GM19395 (cell line): ENCODE data around the gene PIP5KL1.

Experiments used
- ATAC-seq: cut with Tn5 transposase; IDR thresholded peaks from one replicate; pipeline ENCODE4 v1.9.1; 2021; ENCODE audit warnings: mild to moderate bottlenecking, moderate library complexity; ENCODE audit not compliant: unreplicated experiment

PIP5KL1 gene

DNA sequence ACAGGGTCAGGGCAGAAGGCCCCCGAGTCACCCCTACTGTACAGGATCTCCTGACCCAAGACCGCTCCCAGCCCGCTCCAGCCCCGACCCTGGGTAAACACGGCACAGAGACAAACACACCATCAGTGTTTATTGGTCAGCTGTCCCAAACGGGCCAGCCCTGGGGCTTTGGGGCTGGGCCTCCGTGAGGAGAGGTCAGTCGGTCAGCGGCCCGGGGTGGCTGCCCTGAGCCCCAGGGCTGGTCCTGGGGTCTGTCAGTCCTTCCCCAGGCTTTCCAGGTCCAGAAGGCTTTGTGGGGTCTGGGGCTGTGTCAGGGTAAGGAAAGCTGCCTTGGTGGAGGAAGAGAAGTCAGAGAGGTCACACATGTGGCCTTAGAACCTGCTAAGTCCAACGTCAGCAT is 4.4 kb upstream of the PIP5KL1 start:
- ATAC-seq, result no peak

DNA sequence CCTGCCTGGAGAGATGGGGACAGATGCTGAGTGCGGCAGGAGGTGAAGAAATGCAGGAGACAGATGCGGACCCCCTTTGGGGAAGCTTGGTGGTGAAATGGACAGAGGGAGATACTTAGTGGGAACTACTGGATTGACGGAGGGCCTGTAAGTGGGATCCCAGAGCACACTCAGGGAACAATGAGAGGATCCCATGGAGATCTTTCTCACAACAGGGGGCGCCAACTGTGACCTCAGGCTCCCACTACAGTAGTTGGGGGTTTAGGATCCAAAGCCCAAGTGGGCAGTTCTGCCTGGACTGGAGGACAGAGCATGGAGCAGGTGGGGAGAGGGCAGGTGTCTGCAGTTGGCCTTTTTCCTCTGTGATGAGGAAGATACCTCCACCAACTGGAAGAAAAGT is 3.7 kb upstream of the PIP5KL1 start:
- no peak for ATAC-seq

DNA sequence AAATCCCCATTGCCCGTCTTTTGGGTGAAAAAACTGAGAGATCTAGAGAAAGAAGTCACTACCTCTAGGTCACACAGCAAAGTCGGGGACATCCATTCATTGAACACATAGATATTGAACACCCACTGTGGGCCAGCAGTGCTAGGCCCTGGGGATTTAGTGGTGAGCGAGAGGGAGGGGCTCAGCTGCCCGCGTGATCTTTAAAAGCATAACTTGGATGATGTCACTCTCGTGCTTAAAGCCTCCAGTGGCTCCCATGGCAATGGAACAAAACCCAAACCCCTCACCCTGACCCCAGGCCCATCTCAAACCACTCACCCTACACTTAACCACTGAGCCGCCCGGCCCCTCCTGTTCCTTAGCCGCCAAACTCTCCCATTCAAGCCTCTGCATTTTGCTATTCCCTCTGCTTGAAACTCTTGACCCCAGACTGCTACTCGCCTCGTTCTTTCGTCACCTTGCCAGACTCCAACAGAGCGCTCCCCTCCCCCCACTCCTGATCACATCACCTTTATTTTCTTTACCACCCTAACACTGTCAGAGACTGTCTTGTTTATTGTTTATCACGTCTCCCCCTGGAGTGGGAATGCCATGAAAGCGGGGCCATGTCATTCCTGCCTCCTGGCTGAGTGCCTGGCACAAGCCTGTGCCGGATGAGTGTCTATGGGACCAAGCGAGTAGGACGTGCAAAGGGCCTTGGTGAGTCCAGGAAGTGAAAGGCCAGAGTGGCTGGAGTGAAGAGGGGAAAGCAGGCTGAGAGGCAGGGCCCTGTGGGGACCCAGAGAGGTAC is 710 bp upstream of the PIP5KL1 start:
- no peak for ATAC-seq

DNA sequence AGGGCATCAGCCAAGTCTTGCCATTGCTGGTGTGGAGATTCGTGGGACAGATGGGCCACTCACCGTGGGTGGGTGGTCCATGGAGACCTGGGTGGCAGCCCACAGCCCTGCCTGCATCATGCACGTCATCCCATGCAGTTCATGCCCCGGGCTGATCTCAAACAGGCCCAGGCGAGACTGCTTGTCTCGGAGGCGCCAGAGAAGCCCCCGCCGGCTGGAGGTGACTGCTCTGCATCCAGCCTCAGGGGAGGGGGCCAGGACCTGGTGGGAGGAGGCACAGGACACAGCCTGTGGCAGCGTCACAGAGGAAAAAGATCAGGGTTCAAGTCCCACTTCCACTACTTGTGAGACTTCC is 975 bp downstream of the PIP5KL1 start:
- no peak for ATAC-seq

DNA sequence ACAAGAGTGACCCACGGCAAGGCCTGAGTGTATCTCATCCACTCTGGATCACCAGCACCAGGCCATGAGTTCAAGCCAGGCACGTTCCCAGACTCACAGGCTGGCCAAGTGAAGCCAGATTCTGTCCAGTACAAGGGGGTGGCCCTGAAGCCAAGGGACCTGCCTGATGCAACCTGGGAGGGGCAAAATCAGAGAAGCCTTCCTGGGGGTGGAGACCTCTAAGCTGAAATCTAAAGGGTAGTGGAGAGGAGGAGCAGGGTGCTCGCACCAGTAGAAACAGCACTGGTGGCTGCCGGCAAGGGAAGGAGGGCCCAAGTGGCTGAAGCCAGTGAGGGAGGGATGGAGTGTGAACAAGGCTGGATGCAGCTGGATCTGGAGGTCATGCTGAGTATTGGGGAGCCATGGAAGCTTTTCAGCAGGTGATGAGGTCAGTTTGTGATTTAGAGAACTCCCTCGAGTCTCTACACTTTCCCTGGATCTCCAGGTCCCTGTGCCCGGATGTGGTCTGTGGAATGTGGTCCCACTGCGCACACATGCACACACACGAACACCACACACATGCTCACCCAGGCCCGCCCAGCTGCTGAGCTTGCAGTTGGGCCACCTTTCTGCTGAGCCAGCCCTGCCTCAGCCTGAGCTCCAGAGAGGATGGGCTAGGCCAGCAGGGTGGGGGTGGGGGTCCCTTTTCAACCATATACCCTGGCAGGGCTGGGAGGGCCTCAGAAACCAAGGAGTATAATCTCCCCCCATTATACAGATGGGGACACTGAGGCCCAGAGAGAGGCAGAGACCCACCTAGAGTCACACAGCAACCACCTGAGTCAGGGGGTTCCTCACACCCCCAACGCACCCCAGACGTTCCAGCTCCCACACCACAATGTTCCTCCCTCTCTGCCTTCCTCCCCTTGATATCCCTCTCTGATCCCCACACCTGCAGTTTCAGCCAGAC is 1.6 kb downstream of the PIP5KL1 start:
- ATAC-seq, result no peak

DNA sequence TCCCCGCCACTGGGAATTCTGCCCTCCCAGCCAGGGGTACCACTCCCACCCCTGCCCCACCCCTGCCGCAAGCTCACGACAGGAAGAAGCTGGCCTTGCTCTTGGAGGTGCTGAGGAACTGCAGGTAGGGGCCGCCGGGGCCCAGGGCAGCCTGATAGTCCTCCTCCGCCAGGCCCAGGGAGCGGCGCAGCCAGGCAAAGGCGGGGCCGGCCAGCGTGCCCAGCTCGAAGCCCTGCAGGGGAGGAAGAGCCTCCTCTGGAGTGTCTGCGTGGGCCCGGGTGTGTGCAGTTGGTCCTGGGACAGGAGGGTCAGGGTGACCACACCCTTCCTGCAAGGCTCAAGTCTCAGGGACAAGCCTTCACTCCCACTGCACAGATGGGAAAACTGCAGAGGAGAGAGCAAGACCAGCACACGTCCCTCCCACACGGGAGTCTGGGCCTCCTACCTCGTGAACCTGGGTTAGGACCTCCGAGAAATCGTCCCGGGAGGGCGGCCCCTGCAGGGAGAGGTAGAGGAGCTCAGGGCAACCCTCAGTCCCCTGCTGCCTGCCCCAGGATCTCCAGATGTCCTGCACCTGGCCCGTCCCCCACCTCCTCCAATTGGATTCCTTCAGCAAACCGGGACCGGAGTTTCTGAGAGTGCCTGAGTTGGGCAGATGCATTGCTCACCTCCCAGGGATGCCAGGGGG is 2.4 kb downstream of the PIP5KL1 start:
- ATAC-seq, result no peak

DNA sequence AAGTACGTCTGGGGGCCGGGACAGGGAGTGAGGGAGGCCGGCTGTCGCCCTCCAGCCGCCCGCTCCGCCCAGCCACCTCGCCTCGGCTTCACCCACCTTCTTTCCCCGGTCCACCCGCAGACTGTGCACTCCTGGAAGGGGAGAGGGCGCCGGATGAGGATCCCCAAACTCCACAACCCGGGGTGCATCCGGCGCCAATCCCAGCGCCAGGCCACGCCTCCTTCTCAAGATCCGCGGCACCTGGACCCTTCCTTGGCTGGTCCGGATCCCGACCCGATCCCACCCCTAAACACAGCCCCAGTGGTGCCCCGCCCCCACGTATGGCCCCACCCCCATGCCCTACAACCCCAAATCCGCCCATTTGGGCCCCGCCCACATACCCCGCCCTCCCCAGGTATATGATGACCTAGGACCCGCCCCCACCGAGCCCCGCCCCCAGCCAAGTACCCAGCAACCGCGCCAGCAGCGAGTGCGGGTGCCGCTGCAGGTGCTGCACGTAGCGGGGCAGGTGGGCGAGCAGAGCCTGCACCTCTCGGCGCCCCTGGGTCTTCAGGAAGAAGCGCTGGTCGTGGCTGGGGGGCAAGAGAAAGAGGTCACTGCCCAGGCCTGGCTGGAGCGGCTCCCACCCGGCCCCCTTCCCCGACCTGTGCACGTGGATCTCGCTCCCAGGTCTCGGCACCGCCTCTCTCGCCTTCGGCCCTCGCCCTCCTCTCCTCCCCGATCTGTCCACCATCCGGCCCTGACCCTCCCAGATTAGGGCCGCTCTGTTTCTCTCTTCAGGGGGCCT is 3.2 kb downstream of the PIP5KL1 start:
- ATAC-seq, result no peak

DNA sequence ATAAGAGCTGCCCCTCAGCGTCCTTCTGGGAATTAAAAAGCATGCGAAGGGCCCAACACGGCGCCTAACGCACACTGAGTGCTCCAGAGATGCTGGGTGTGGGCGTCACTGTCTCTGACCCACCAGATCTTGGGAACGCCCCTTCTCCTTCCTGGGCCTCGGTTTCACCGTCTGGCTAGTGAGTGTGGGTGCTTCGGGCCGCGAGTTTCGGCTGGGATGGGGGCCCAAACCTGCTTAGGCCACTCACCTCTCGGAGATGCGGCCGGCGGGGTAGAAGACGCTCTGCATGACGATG is 3.7 kb downstream of the PIP5KL1 start:
- ATAC-seq, result no peak

DNA sequence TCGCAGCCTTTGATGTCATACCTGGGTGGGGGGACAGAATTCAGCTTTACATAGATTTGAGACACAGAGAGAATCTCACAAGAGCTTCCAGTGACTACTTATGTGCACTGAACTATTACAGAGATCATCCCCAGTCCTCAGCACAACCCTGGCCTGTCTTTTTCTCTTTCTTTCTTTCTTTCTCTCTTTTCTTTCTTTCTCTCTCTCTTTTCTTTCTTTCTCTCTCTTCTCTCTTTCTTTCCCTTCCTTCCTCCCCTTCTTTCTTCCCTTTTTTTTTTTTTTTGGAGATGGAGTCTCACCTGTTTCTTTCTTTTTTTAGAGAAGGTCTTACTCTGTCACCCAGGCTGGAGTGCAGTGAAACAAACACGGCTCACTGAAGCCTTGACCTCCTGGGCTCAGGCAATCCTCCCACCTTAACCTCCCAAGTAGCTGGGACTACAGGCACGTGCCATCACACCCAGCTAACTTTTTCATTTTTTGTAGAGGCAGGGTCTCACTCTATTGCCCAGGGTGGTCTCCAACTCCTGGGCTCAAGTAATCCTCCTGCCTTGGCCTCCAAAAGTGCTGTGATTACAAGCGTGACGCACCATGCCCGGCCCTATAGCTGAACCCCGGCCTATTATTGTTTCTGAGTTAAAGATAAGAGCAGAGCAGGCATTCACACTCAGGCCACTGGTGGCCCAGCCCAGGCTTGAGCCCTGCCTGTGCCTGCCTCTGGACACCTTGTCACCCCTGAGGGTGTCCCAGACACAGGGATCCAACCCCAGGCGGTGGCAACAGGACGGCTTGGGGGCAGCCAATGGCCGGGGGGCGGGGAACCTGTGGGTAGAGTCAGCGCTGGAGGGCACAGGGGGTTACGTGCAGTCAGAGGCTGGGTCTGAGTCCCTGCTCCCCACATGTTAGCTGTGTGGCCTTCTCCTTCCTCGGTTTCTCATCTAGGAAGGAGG is 4.3 kb downstream of the PIP5KL1 start:
- no peak for ATAC-seq

DNA sequence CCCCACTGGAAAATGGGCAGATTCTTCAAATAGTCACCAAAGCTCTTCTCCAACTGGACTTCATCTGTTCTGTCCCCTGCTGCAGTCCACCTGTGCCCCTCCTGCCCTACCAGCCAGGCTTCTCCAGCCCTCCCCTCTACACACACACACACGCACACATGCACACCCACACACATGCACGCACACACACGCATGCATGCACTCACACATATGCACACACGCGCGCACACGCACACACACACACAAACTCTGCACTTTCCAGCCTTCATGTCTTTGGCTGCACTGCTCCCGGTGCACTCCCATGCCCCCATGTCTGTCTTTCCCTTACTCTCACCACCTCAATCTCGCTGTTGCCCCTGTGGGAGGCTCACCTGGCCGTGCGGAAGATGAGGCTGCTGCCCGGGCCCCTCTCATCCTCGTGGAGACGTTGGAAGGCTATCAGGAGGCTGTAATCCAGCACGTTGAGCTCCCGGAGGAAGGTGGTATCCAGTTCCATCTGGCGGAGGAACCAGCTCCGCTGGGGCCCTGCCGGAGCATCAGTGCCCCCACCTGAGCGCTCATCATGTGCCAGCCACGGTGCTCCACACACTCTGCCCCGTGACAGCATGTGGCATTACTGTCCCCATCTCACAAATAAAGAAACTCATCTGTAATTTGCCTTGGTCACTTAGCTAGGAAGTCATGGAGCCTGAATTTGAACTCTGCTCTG is 5.7 kb downstream of the PIP5KL1 start:
- ATAC-seq, result no peak

DNA sequence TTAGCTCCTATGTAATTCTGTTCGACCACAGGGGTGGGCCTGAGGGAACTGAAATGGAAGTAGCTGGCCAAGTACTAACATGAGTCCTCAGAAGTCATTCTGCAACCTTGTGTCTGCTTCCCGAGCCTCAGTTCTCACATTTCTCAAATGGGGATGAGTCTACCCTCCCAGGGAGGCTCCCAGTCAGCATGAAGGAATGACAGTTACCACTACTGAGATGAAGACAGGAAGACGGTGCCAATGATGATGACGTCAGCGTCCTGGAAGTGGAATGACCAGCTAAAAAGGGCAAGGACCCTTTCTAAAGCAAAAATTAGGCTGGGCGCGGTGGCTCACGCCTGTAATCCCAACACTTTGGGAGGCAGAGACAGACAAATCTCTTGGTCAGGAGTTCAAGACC is 6.8 kb downstream of the PIP5KL1 start:
- ATAC-seq, result no peak

DNA sequence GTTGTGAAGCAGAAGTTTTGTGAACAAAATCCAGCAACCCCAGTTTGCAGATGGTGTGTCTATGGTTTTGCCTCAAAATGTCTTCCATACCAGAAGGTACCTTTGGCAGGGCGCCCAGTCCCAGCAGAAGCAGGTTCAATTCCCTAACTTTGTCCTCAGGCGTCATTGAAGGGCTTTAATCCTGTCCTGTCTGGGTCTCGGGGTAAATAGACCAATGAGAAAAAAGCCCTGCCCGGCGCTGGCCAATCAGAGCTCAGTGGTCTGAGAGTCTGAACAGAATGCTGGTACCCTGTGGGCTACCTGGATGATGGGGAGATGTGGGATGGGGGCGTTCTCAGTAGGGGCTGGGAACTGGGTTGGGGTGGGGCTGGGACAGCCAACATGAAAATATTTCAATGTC is 7.5 kb downstream of the PIP5KL1 start:
- no peak for ATAC-seq

DNA sequence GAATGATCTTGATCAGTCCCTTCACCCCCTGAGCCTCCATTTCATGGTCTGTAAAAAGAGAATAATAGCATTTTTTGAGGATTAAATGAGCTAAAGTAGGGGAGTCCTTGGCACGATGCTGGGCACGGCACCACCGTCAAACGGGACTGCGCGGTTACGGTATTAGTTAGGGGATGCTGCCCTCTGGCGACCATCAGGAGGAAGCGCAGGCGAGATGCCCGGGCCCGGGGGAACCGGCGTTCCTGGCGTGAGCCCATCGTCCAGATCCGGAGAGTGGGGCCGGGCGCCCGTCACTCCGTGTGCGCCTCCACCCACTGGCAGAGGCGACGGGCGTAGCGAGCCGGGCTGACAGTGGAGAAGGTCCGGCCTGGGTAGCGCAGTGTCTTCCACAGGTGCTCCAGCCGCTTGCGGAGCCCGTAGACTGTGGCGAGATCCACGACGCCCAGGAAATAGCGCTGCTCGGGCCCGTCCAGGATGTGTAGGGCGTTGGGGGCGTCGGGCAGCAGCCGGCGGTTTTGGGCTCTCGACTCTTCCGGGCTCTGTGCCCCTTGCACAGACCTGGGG is 8.9 kb downstream of the PIP5KL1 start:
- ATAC-seq, result no peak

DNA sequence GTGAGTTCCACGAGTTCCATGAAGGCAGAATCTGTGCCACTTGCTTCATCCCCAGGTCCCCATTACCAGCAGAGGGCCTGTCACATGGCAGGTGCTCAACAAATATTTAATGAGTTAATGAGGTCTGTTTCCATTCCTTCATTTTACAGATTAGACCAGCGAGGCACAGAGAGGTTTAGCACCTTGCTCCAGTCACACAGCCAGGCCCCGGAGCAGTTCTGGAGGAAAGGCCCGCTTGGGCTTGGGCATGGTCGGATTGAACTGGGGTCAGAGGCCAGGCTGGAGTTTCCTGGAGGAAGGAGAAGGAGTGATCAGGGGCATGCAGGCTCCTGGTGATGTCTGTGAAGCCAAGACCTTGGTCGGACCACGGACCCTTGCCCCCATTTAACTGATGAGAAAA is 9.8 kb downstream of the PIP5KL1 start:
- ATAC-seq, result no peak

DNA sequence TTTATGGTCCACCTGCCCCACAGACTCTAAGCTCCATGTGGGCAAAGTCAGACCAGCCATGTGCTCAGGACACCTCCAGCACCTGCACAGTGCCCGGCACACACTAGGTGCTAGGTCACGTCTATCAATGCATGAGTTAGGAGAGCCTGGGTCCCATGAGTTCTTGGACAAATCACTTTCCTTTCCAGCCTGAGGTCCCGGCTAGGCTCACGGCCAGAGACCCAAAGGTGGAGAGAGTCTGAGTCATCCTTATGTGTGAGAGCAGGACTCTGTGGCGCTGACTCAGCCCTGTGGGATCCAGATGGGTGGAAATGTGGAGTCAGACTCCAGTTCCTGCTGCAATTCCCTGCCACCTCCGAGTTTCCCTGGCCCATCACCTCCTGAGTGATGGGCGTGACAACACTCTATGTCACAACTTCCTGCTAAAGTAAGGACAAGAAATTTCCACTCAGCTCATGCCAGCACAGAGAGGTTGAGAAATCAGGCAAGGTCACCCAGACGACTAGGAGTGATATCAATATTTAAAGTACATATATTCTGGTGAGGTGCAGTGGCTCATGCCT is 11.2 kb downstream of the PIP5KL1 start:
- no peak for ATAC-seq

DNA sequence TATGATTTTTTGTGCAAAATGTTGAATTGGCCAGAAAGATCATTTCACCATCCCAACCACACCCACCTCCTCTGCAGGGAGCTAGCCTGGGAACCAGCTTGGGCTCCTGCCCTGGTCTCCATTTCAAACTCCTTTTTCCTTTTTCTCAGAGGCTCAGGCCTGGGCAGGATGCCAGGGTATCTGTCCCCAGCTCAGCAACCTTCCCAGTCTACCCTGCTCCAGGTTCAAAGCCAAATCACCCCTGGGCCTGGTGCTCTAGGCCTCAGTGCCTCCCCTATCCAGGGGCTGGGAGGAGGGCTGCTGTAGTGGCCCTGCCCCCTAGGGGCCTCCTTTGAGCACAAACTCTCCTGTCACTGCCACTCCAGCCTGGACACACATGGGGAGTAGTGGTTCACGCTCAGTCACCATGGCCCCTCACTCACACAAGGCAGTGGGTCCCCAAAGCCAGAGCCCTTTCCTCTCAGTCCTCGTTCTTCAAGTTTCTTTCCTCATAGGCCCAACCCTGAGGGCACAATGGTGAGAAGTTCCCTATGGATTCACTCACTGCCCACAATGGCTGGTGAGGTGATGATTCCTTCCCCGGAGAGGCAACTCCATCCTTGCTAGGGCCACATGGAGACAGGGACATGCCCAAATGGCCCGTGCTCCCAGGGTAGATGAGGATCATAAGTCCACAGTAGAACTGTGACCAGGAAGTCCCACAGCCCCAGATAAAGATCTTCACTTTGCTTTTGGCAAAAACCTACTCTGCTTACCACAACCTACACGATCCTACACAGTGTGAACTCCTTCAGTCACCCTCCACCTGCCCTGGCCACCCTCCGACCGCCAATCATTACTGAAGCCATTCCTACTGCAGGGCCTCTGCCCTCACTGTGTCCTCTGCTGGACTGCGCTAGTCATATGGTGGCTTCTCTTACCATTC is 12.1 kb downstream of the PIP5KL1 start:
- no peak for ATAC-seq

DNA sequence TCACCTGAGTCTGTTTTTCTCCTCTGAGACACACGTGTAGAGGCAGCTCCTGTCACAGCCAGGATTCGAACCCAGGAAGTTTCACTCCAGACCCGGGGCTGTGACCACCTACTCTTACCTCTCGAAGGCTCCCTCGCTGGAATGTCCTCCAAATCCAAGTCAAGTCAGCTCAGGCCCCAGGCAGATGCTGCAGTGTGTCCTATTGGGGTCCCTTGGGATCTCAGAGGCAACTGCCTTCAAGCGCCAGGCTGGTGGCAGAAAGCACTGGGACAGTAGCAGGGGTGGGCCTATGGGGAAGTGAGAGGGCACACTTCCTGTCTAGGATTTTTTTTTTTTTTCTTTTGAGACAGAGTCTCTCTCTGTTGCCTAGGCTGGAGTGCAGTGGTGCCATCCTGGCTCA is 13.0 kb downstream of the PIP5KL1 start:
- peak; percentile 21 for ATAC-seq
